NCI-H345 treated with DMSO at 0.1 percent for 48 hours (cell line): ENCODE results near the gene KRTAP5-3.

Experiments
- DNase-seq: peaks from one replicate; lab custom pipeline; 2025; ENCODE audit not compliant: unreplicated experiment; lab: John Stamatoyannopoulos, UW

The KRTAP5-3 gene

GRCh38 chr11:1566381-1567051 lies 41.7 kb downstream of the KRTAP5-3 start:
- DNase-seq = no peak

DNA sequence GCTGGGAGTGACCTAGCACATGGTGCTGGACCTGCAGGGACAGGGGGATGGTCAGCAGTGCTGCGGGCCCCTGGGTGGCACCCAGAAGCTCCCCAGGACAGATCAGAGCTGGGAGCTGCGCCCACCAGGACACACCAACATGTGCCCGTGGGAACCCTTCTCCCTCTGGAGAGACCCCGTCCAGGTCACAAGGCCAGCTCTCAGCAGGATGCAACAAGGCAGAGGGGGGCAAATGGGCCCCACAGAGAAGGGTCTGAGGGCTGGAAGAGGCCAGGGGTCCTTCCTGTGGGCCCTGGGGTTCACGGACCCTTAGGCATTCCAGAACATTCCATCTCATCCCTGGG lies 42.4 kb downstream of the KRTAP5-3 start:
- no peak for DNase-seq

DNA sequence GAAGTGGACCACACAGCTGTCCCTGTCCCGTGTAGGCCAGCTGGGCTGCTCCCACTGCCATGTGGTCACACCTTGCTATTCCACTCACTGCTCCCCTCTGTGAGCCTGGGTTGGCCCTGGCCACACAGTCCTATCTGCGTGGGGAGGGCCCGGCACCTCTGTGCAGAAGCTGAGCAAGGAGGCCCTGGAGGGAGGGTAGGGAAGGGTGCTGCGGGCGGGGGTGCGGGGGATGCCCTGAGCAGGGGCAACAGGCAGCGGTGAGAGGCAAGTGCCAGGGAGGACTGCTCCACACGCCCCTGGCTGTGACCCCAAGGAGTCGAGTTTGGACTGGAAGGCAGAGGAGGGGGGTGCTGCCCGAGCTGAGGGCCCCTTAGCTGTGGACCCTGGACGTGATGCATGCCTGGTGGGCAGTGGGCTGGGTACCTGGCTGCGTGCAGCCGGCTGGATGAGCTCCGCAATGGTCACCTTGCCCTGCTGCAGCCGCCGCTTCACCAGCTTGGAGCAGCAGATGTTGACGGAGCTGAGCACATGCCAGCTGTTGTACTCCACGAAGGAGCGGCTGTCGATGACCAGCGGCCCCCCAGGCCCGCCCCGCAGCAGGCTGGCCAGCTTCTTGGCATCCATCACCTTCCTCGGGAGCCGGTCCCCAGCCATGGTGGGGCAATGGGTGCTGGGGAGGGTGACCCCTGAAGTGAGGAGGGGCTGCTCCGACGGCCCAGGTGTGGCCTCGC lies 42.9 kb downstream of the KRTAP5-3 start:
- no peak for DNase-seq

DNA sequence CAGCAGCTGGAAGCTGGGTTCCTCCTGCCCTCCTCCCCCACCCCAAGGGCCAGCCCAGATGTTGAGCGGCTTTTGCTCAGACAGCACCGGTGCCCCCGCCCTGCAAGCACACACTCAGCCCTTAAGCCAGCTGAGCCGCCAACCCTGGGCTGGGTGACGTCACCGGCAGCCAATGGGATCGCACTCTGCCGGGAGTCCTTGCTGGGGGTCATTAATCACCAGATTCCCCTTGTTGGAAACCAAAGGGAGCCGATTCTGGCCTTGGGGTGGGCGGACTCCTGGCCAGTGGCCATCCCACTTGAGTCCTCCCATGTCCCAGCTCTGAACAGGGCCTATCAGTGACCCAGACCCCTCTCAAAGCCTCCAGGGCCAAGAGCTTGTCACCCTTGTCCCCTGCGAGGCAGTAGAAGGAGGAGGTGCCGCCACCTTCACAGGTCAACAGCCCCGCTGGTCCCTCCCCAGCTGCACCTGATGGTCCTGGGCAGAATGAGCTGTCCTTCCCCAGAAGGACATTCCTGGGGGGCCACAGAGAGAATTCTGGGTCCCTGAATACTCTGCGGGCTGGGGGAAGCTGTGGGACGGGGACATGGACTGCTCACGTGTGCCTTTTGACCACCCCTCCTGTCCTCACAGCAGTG lies 43.6 kb downstream of the KRTAP5-3 start:
- DNase-seq = no peak

- no peak for DNase-seq
These were observed 44.3 kb downstream of the KRTAP5-3 start for GRCh38 chr11:1563697-1564534.

DNA sequence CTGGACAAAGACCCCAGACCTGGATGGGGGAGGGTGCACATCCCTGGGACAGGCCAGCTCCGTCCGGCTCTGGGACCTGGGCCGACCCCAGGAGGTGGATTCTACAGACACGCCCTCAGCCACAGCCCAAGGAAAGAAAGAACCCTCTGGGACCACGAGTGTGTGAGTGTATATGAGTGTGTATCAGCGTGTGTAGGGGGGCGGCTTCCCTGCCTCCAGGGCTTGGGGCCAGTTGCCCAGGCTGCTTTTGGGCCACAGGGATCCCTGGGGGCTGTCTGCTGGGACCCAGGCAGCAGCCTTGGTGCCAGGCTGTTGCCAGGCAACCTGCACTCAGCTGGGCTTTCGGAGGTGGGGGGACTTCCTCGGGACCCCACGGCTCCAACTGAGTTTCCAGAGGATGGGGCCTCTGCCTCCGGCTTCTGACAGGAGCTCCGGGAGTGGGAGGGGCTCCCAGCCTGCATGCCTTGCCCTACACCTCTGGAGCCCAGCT lies 45.1 kb downstream of the KRTAP5-3 start:
- DNase-seq = no peak

GRCh38 chr11:1562469-1563148 lies 45.7 kb downstream of the KRTAP5-3 start:
- no peak for DNase-seq

GRCh38 chr11:1561955-1562354 lies 46.3 kb downstream of the KRTAP5-3 start:
- DNase-seq = no peak

- no peak for DNase-seq
These were observed 47.0 kb downstream of the KRTAP5-3 start for GRCh38 chr11:1561266-1561665.

- DNase-seq = no peak
These were observed 47.5 kb downstream of the KRTAP5-3 start for GRCh38 chr11:1560649-1561251.

GRCh38 chr11:1560002-1560648 lies 48.1 kb downstream of the KRTAP5-3 start:
- no peak for DNase-seq

DNA sequence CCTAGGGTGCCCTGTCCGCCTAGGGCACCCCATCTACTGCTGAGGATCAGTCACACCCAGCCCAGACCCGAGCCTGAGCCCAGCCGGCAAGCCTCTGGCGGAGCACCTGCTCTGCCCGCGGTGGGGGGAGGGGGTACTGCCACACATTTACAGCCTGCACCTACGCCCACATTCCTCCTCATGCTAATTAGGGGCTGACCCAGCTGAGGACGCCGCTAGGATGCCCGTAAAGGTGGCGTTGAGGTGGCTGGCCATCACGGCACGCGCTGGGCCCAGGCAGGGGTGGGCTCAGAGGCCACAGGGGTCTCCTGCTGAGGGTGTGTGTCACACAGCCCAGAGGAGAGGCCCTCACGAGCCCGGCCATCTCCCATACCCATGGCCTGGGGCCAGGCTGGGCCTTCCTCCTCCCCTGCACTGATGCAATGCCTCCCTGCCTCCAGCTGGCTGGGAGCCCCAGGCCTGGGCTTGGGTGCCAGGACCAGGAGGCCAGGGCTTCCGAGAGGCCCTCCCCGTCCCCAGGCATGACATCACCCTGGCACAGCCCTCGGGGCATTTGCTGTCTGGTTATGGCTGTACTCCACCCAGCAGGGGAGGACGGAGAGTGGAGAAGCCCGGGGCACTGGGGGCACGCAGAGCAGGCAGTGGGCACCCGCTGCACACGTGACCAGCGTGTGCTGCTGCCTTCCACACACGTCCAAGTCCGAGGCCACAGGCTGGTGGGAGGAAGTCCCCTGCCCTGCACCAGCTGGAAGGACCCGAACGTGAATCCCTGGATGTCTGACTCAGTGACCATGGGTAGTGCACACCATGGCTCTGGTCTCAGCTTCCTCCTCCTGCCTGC lies 48.9 kb downstream of the KRTAP5-3 start:
- DNase-seq = no peak

GRCh38 chr11:1558775-1559110 lies 49.5 kb downstream of the KRTAP5-3 start:
- DNase-seq = no peak

DNA sequence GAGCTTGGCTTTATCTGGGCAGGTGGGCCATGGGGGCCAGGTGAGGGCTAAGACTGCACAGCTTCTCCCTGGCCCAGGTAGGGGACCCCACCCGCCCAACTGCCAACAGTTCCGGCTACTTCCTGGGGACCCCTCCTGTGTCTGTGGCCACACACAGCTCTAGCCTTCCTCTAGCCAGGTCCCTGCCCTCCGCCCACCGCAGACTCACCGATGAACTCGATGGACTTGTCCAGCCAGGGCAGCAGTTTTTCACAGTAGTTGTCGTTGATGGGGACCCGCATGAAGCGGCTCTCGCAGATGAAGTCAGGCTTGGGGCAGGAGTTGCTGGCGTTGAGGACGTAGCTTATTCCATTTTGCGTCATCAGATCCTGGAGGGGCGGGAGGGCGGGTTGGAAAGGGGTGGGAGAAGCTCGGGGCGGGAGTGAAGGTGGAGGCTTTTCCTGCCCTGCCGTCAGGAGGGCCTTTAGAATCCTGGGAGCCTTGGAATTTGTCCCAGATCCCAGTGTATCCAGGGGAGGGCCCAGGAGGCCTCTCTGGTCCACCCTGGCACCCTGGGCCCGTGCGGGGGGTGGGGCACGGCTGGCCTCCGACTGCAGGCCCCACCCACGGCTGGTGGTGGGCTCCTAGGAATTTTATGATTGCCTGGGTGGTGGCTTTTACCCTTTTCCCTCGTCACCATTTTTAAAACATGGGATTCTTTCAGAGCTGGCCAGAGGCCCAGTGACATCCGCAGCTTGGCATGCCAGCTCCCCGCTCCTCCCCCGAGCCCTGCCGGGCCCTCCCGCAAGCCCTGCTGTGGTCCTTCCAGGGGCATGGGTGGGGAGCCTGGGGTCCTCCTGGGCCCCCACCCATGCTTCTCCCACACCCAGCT lies 50.1 kb downstream of the KRTAP5-3 start:
- DNase-seq = no peak
